CD14-positive monocyte (primary cell): ENCODE data around the gene RAB19. TPM values are rescaled to one million over a fixed set of nuclear protein-coding genes. Genes with fewer than 3 reads are reported as not detected.

Experiments used
- DNase-seq, 3 donors: peaks; one replicate each; pipeline ENCODE4 v3.0.0-alpha.2; 2011 to 2022
- H2AFZ ChIP-seq: 2 replicates; pipeline ENCODE4 v1.6.0; 2012; ENCODE audit warnings: mild to moderate bottlenecking, low read depth, low read length, inconsistent platforms; ENCODE audit not compliant: insufficient read depth, poor library complexity, severe bottlenecking
- H3K27ac ChIP-seq, 2 donors: 1 replicate in 1 of 2; 2 replicates in 1 of 2; pipeline ENCODE4 v1.5.1; 2012 to 2013; ENCODE audit warnings: low read length in 2 of 2, control low read depth in 1 of 2, inconsistent platforms in 1 of 2, low read depth in 1 of 2, mild to moderate bottlenecking in 1 of 2
- H3K27me3 ChIP-seq, 2 donors: one replicate each; pipeline versions ENCODE4 v1.6.0 to v1.6.1; 2011 to 2013; ENCODE audit warnings: low read length in 2 of 2; ENCODE audit not compliant: control insufficient read depth in 2 of 2, insufficient read depth in 2 of 2
- H3K36me3 ChIP-seq, 2 donors: replicated peaks in 1 of 2; 1 replicate in 1 of 2; 2 replicates in 1 of 2; pipeline versions ENCODE4 v1.5.1 to v1.6.1; 2012 to 2013; ENCODE audit warnings: low read length in 2 of 2, control low read depth in 1 of 2, inconsistent platforms in 1 of 2, mild to moderate bottlenecking in 1 of 2; ENCODE audit not compliant: insufficient read depth in 2 of 2, control insufficient read depth in 1 of 2
- H3K4me1 ChIP-seq, 2 donors: 1 replicate in 1 of 2; 2 replicates in 1 of 2; pipeline versions ENCODE4 v1.5.1 to v1.6.1; 2012 to 2013; ENCODE audit warnings: low read length in 2 of 2, control low read depth in 1 of 2, inconsistent platforms in 1 of 2, mild to moderate bottlenecking in 1 of 2, moderate library complexity in 1 of 2; ENCODE audit not compliant: insufficient read depth in 2 of 2, control insufficient read depth in 1 of 2
- H3K4me2 ChIP-seq: replicated peaks from 2 replicates; pipeline ENCODE3; 2012; ENCODE audit warnings: low read length, moderate library complexity, mild to moderate bottlenecking; ENCODE audit not compliant: poor library complexity, severe bottlenecking; ENCODE audit errors: extremely low read depth
- H3K4me3 ChIP-seq, 3 experiments: fragments of 200-600 bp in 1 of 3; sonication (generic) in 1 of 3; replicated peaks in 1 of 3; 1 replicate in 2 of 3; 2 replicates in 1 of 3; pipeline ENCODE4 v1.5.1; 2011 to 2013; ENCODE audit warnings: low read length in 3 of 3, mild to moderate bottlenecking in 3 of 3, control low read depth in 2 of 3, low read depth in 2 of 3, inconsistent platforms in 1 of 3, moderate library complexity in 1 of 3
- H3K79me2 ChIP-seq: 2 replicates; pipeline ENCODE4 v1.6.0; 2012; ENCODE audit warnings: mild to moderate bottlenecking, control low read depth, inconsistent platforms, low read length, moderate library complexity; ENCODE audit not compliant: insufficient read depth
- H3K9ac ChIP-seq: 2 replicates; pipeline ENCODE4 v1.6.0; 2017; ENCODE audit warnings: low read length, mild to moderate bottlenecking; ENCODE audit not compliant: insufficient read depth, poor library complexity, severe bottlenecking
- H3K9me3 ChIP-seq, 2 donors: replicated peaks in 1 of 2; 1 replicate in 1 of 2; 2 replicates in 1 of 2; pipeline versions ENCODE4 v1.5.1 to v1.6.1; 2012 to 2013; ENCODE audit warnings: low read length in 2 of 2, control low read depth in 1 of 2; ENCODE audit not compliant: control insufficient read depth in 1 of 2, insufficient read depth in 1 of 2
- H4K20me1 ChIP-seq: 2 replicates; pipeline ENCODE4 v1.6.0; 2012; ENCODE audit warnings: mild to moderate bottlenecking, low read length, control low read depth, moderate library complexity; ENCODE audit not compliant: insufficient read depth
- H3K27ac Mint-ChIP-seq, 7 donors: one replicate each; pipeline ENCODE4 v1.8.0; 2020; ENCODE audit warnings: mild to moderate bottlenecking in 7 of 7, mixed read lengths in 7 of 7, moderate library complexity in 6 of 7, inconsistent platforms in 2 of 7
- H3K27me3 Mint-ChIP-seq, 3 donors: one replicate each; pipeline ENCODE4 v1.8.0; 2021 to 2022; ENCODE audit warnings: low read depth in 3 of 3, mild to moderate bottlenecking in 3 of 3, mixed read lengths in 3 of 3, moderate library complexity in 3 of 3, inconsistent platforms in 1 of 3
- H3K36me3 Mint-ChIP-seq, 2 donors: one replicate each; pipeline ENCODE4 v1.8.0; 2020; ENCODE audit warnings: mixed read lengths in 2 of 2, inconsistent platforms in 1 of 2, mild to moderate bottlenecking in 1 of 2
- H3K4me1 Mint-ChIP-seq: one replicate; pipeline ENCODE4 v1.8.0; 2020; ENCODE audit warnings: mild to moderate bottlenecking, mixed read lengths
- H3K4me3 Mint-ChIP-seq, 2 donors: one replicate each; pipeline ENCODE4 v1.8.0; 2020; ENCODE audit warnings: mild to moderate bottlenecking in 2 of 2, mixed read lengths in 2 of 2, moderate library complexity in 1 of 2
- H3K9me3 Mint-ChIP-seq, 7 donors: one replicate each; pipeline ENCODE4 v1.8.0; 2020 to 2022; ENCODE audit warnings: mixed read lengths in 7 of 7, mild to moderate bottlenecking in 6 of 7, moderate library complexity in 6 of 7, inconsistent platforms in 2 of 7
- CTCF ChIP-seq: fragments of 200-600 bp; IDR thresholded peaks from one replicate; pipeline ENCODE4 v1.8.0; 2022; ENCODE audit warnings: antibody characterized with exemption, mild to moderate bottlenecking
- WGBS: methylation state at CpG from one replicate; pipeline ENCODE4 v1.1.5; 2013; ENCODE audit warnings: missing lambda C conversion rate; ENCODE audit not compliant: insufficient coverage; 5-methylcytosine and 5-hydroxymethylcytosine counted together
- intact Hi-C, 2 donors: fragments of 100-400 bp; cut with micrococcal nuclease; formaldehyde crosslinking; loops; one replicate each; pipeline versions ENCODE4 v1.15.0 to v1.15.1; 2023
- polyA plus RNA-seq, 3 donors: library from polyadenylated mRNA; depleted of rRNA in 1 of 3; unstranded in 2 of 3; stranded (reverse) in 1 of 3; fragments of 300-500 nt in 2 of 3; fragments of >200 nt in 1 of 3; fragmentation: Illumina TruSeq in 2 of 3; gene quantifications; 1 replicate in 2 of 3; 2 replicates in 1 of 3; pipeline ENCODE4 v1.2.3, GENCODE V29; 2012 to 2021

RAB19 gene
- polyA plus RNA-seq, 3 donors = not detected

GRCh38 chr7:140454657-140455015 is 50.8 kb downstream of the RAB19 start:
- intact Hi-C loops = no loop called here
- DNase-seq = no peak
- TF ChIP-seq CTCF = no peak
- Mint-ChIP-seq H3K36me3 (peaks cover 73 to 80% of the 10 kb centered on the region in 2 donors), H3K9me3 (no peaks in the 10 kb centered on the region), H3K4me3 (no peak overlapping the region), H3K27ac (peak overlapping the region in 4 of 7 donors; percentile 7 to 58 (median 22)), H3K27me3 (no peaks in the 10 kb centered on the region), H3K4me1 (peaks cover 1% of the 10 kb centered on the region)
- Histone ChIP-seq H3K9ac (no peak overlapping the region), H3K4me3 (no peak overlapping the region), H3K4me1 (no peaks in the 10 kb centered on the region), H3K36me3 (peaks cover 73 to 83% of the 10 kb centered on the region in 2 donors), H3K79me2 (peaks cover 12% of the 10 kb centered on the region), H2AFZ (no peak overlapping the region), H3K4me2 (no peak overlapping the region), H3K27me3 (no peaks in the 10 kb centered on the region), H3K27ac (no peak overlapping the region), H4K20me1 (peaks cover 92% of the 10 kb centered on the region), H3K9me3 (no peaks in the 10 kb centered on the region)
- WGBS = 68% methylated on average over 8 of the region's 8 CpGs

DNA sequence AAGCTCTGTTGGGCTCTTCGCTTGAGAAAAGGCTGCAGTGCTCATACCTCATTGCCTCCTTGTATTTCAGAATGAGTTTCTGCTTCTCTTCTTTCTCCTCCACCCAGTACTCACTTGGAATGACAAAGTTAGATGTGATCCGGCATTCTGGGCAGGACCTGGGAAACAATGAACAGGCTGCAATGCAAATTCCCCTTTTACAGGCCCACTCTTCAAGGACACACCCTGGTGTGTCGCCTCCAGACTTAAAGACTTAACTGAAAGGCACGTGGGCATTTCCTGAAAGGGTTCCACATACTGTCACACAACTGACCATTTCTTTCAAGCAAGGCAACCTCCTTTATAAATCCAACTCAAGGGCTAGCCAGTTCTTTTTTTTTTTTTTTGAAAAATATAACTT is 51.9 kb downstream of the RAB19 start:
- H3K36me3 ChIP-seq = peaks cover 79 to 94% of the 10 kb centered on the region in 2 donors
- peaks cover 19% of the 10 kb centered on the region for H3K79me2 ChIP-seq
- DNase-seq = no peak
- intact Hi-C loops = no loop called here
- no peaks in the 10 kb centered on the region for H3K9me3 ChIP-seq
- H3K4me3 Mint-ChIP-seq = no peak overlapping the region
- H3K9ac ChIP-seq = no peak overlapping the region
- WGBS = 85% methylated on average over 3 of the region's 4 CpGs
- no peaks in the 10 kb centered on the region for H3K27me3 ChIP-seq
- peaks cover 97% of the 10 kb centered on the region for H4K20me1 ChIP-seq
- H3K27me3 Mint-ChIP-seq = no peaks in the 10 kb centered on the region
- H3K9me3 Mint-ChIP-seq = no peaks in the 10 kb centered on the region
- no peak overlapping the region for H3K4me2 ChIP-seq
- no peak overlapping the region for H3K4me3 ChIP-seq
- no peak for TF ChIP-seq CTCF
- no peak overlapping the region for H3K27ac ChIP-seq
- peak overlapping the region in 1 of 7 donors; percentile 12 for H3K27ac Mint-ChIP-seq
- no peak overlapping the region for H2AFZ ChIP-seq
- H3K36me3 Mint-ChIP-seq = peaks cover 80 to 85% of the 10 kb centered on the region in 2 donors
- no peaks in the 10 kb centered on the region for H3K4me1 ChIP-seq
- no peaks in the 10 kb centered on the region for H3K4me1 Mint-ChIP-seq
